CD4-positive, alpha-beta T cell treated with Interleukin-4 for 1 hour (primary cell): ENCODE measurements around the gene NFASC.

ENCODE experiments used
- DNase-seq, 2 donors: peaks; one replicate each; pipeline ENCODE4 v3.0.0-alpha.2; 2020 to 2022

The NFASC gene

DNA sequence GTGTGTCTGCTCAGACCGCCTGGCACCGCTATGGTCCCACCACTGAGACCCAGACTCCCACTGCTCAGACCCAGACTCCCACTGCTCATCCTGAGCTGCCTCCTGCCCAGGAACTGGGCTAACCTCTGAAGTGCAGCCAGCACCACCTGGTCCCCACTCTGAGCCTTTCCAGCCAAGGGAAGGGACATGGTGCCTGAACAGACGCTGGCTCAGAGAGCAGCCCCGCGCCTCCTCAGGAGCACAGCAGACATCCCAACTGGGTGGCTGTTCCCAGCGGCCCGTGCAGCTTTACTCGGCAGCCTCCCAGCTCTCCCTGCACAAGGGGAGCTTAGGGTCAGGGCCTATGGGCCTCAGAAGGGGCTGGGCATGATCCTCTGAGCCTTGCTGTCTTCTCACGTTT lies 144.6 kb downstream of the NFASC start:
- no peak for DNase-seq

DNA sequence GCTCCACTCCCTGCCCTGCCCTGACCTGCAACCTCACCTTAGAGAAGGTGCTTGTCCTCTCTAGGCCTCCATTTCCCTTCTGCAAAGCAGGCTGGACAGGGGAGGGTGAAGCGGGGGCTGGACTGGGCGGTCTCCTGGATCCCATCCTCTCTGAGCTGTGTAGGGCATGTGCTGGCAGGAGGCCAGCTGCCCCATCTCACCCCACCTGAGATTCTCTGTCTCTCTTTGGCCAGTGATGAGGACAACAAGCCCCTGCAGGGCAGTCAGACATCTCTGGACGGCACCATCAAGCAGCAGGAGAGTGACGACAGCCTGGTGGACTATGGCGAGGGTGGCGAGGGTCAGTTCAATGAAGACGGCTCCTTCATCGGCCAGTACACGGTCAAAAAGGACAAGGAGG lies 145.4 kb downstream of the NFASC start:
- DNase-seq, result no peak

DNA sequence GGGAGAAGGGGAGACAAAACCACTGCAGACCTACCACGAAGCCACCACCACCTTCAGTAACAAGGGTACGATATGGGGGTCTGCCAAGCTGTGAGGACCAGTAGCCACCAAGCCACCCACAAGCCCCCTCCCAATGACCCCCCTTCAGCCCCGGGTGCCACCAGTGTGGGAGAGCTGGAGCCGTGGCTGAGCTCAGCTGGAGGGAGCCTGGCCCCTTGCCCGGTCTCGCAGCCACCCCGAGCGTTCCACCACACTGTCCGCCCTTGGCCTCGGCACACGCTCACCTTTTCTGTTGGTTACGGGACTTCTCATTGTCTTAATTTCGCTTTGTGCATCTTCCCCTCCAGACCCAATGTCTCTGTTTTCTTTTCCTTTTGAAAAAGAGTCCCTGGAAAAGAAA lies 145.9 kb downstream of the NFASC start:
- DNase-seq, result no peak

DNA sequence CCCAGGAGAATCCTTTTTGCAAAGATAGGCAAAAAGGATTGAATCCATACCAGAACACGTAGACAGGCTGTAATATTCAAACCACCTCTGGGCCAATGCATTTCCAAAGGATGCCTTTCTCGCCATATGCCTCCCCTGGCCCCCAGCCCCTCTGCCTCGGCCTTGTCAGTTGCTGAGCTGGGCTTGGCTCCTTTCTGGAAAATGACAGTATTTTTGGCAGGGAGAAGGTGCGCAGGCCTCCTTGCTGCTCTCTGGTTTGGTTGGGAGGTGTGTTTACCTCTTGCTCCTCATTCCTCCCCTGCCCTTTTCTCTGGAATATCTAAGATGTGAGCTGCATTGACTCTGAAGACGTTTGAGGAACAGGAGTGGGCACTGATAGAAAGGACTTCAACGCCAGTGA lies 146.3 kb downstream of the NFASC start:
- no peak for DNase-seq

- DNase-seq, result no peak
Observed at GRCh38 chr1:205017766-205018165, 147.1 kb downstream of the NFASC start.

DNA sequence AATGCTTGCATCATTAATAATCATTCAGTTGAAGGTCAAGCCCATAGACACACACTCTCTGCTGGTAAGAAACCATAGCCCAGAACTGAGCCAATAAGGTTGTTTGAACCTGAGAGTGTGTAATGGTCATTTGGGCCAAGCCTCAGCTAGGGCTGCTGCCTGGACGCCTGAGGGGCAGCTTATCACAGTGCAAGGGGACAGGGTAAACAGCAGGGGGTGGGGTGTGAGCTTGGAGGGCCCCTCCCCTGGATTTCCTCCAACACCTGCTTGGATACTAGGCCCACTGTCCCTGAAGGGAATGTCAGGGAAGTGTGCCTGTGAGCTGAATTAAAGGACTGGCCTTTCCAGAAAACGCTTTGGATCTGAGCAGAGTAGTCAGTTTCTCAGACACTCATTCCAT lies 147.7 kb downstream of the NFASC start:
- DNase-seq, result no peak

GRCh38 chr1:205020466-205020865 lies 149.8 kb downstream of the NFASC start:
- DNase-seq, result no peak

DNA sequence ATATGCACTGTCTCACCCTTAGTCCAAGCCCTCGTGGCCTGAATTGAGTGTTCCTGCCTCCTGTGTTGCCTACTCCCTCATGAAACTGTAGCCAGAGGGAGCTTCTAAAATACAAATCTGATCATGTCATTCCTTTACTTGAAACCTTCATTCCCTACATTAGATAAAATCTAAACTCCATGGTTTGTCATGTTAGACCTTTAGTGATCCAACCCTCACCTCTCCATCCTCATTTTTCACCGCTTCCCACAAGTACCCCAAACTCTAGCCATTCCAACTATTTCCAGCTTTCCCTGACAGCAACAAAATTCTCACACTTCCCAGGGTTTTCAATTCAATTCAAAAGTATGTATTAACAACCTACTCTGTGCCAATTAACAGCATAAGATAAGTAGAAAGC lies 154.0 kb downstream of the NFASC start:
- no peak for DNase-seq

DNA sequence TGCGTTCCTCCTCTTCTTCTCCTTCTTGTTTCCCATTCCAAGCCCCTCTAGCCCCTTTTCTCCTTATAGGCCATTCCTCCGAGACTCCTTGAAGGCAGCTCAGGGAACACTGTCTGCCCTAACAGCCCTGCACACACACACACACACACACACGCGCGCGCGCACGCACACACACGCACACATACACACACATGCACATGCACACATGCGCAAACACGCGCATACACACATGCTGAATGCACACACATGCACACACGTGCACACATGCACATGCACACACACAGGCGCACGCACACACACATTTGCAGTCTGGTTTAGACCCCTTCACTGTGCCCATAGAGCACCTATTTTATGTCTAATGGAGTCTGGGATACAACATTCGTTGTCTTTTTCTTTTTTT lies 154.6 kb downstream of the NFASC start:
- DNase-seq, result no peak

DNA sequence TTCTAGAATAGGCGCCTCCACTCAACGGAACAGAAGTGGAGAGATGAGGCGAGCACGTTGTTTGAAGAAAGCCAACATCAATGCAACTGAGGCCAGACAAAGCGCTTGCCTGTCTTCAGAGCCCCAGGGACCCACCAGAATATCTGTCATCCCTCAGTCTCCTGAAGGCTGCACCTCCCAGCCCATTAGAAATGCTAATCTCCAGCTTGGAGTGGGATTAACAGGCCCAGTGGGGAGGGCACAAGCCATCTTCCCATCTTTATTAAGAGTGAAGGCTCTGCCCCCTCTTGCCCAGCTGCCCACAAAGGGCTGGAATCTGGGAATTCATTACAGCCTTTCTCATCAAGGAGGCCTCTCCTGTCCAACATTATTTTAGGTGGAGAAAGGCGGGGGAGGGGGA lies 155.5 kb downstream of the NFASC start:
- DNase-seq, result no peak

DNA sequence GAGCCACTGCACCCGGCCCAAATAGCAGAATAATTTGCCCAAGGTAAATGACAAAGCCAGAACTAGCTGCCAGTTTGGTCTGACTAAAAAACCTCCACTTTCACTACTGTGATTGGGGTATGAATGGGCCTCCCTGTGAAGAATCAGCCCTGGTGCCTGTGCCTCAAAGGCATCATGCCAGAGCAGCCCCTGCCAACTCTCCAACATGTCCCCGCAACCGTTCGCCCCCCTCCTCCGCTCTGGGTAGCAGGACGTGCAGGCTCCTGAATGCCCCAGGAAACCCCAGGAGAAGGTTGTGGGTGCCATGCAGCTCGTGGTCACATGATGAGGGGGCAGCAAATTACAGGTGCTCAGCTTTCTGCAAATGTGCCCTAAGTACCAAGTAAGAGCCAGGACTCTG lies 157.7 kb downstream of the NFASC start:
- no peak for DNase-seq

- no peak for DNase-seq
Observed at GRCh38 chr1:205028924-205029323, 158.3 kb downstream of the NFASC start.

DNA sequence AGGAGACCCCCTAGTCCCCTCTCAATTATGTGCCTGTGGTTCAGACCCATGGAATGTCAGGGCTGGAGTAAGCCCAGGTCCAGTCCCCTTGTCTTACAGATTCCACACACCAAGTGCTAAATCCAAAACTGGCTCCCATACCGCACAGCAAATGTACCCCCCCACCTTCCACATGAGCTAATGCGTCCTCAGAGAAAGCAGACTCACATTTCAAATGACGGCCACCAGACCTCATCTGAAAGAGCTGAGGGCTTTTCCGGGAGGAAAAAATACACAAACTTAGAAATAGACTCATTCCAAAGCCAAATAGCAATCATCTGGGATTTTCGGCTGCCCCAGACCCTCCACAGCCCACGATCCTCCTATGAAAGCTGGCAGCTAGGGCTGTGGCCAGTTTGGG lies 159.6 kb downstream of the NFASC start:
- DNase-seq, result no peak

GRCh38 chr1:205030896-205031295 lies 160.2 kb downstream of the NFASC start:
- no peak for DNase-seq

GRCh38 chr1:205032508-205032907 lies 161.8 kb downstream of the NFASC start:
- no peak for DNase-seq

GRCh38 chr1:205037539-205037938 lies 166.9 kb downstream of the NFASC start:
- no peak for DNase-seq

DNA sequence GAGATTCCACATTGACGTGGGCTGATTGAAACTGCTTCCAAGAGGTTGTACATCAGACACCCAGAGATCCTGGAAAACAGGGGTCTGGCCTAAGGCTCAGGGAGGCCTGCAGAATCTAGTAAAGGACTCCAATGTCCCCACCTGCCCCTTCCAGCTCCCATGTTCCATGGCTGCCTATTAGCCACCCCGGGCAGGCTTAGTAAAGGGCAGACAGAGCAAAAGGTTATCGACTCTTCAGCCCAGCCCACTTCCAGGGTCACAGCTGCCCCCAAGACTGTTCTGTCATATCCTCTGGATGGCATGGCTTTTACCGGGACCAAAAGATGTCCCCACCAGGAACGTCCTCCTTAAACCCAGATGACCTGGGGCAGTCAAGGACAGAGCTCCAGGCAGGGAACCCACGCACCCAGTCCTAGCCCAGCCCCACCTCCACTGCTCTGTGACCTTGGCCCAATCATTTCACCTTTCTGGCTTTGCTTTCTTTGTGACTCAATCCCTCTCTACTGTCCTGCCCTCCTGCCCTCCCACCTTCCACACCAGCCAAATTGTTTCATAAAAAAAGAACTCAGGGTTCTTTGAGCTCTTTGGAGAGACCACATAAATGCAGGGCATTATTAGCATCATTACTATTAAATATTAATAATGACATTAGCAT lies 167.6 kb downstream of the NFASC start:
- DNase-seq, result no peak

DNA sequence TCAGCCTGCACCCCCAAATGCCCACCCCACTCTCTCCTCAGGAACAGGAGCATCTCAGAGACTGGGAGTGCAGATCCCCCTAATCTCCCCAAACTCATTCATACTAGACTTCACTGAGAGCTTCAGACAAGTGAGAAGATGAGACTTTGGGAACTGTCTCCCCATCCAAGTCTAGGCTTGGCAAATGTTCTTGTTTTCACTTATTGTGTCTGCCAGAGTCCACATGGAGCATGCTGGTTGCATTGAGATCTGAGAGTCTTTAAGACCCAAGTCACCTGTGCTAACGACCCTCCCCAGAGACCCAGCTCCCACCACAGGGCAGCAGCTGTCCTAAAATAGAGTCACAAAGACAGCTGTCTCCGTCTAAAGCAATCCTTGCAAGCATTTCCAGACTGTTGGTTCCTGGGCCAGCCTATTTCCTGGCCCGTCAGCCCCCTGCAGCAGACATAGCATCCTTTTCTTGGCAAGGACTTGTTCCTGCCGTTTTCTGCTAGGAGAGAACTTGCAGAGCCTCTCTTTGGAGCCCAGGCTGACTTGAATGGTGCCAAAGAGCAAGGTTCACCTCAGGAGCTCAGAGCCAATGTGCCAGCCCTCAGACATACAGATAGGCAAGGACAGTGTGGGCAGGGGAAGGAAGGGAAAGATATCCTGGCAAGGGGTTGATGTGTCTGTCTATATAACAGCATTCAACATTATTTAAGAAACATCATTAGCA lies 170.5 kb downstream of the NFASC start:
- DNase-seq, result no peak

GRCh38 chr1:205041998-205042910 lies 171.6 kb downstream of the NFASC start:
- DNase-seq, result no peak

- no peak for DNase-seq
Observed at GRCh38 chr1:205042911-205043806, 172.5 kb downstream of the NFASC start, which contains the start of gene CNTN2. Gene CNTN2, plus strand, starts transcription at chr1:205043212. Its CDS starts 9,974 bp downstream, at chr1:205053186.

DNA sequence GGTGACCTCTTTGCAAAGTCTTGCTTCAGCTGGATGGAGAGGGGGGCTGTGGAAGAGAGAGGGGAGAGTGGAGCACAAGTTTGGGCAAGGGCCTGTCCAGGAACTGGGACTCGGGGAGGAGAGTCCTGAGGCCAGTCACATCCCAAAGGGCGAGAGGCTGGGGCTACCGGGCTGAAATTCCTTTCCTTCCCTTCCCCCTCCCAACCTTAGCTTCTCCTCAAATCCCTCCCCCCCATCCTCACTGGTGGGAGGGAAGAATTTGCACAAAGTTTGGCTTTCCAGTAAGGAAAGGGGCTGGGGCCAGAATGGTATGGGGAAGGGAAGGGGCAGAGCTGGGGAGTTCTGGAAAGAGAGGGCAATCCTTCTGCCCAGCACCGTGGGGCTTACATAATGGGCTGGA lies 173.2 kb downstream of the NFASC start:
- DNase-seq, result no peak

DNA sequence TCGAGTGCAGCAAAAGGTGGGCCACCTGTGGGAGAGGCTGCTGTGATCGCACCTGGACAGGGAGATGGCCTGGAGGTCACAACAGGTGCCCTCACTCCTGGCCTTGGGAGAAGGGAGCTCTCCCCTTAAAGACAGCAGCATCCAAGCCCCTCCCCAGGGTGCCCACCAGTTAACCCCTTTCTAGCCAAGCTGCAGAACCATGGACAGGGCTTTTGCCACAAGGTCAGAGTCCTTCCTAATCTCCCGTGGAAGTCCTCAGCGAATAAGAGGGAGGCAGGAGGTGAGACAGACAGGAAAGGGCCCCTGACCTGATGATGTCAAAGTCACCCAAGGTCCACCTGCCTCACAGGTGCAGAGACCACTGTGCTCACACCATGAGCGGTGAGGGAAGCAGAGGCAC lies 174.1 kb downstream of the NFASC start:
- DNase-seq, result no peak

GRCh38 chr1:205045146-205045545 lies 174.5 kb downstream of the NFASC start:
- DNase-seq, result no peak
